Trophoblast cell (in vitro differentiated cells and primary cell): ENCODE measurements around the gene NELFB.

Source experiments
- DNase-seq, 2 donors: peaks; one replicate each; pipeline ENCODE4 v3.0.0-alpha.2; 2016
- H2AFZ ChIP-seq: 2 replicates; pipeline ENCODE4 v1.6.1; 2013; ENCODE audit warnings: low read length, moderate library complexity, mild to moderate bottlenecking; ENCODE audit not compliant: insufficient read depth, poor library complexity
- H2AK5ac ChIP-seq: 2 replicates; pipeline ENCODE4 v1.6.1; 2013; ENCODE audit warnings: mild to moderate bottlenecking, low read length
- H2BK120ac ChIP-seq: 2 replicates; pipeline ENCODE4 v1.6.1; 2013; ENCODE audit warnings: low read length, mild to moderate bottlenecking, moderate library complexity; ENCODE audit not compliant: insufficient read depth, poor library complexity
- H2BK12ac ChIP-seq: 2 replicates; pipeline ENCODE4 v1.6.1; 2013; ENCODE audit warnings: mild to moderate bottlenecking, low read length, moderate library complexity
- H2BK5ac ChIP-seq: 2 replicates; pipeline ENCODE4 v1.6.1; 2013; ENCODE audit warnings: low read length, low read depth, moderate library complexity, mild to moderate bottlenecking; ENCODE audit not compliant: poor library complexity
- H3K14ac ChIP-seq: 2 replicates; pipeline ENCODE4 v1.6.1; 2013; ENCODE audit warnings: mild to moderate bottlenecking, low read length
- H3K18ac ChIP-seq: 2 replicates; pipeline ENCODE4 v1.6.1; 2013; ENCODE audit warnings: mild to moderate bottlenecking, low read length
- H3K23ac ChIP-seq: 2 replicates; pipeline ENCODE4 v1.6.1; 2013; ENCODE audit warnings: low read length
- H3K27ac ChIP-seq: 2 replicates; pipeline ENCODE4 v1.5.1; 2013; ENCODE audit warnings: low read depth, mild to moderate bottlenecking, inconsistent platforms, low read length, moderate library complexity
- H3K27me3 ChIP-seq: 2 replicates; pipeline ENCODE4 v1.6.1; 2013; ENCODE audit warnings: inconsistent platforms, mild to moderate bottlenecking, low read length, moderate library complexity; ENCODE audit not compliant: insufficient read depth
- H3K36me3 ChIP-seq, 2 experiments: 1 replicate in 1 of 2; 2 replicates in 1 of 2; pipeline ENCODE4 v1.6.1; 2013; ENCODE audit warnings: low read length in 2 of 2, mild to moderate bottlenecking in 2 of 2, moderate library complexity in 1 of 2; ENCODE audit not compliant: insufficient read depth in 2 of 2, control insufficient read depth in 1 of 2
- H3K4ac ChIP-seq: 2 replicates; pipeline ENCODE4 v1.6.1; 2013; ENCODE audit warnings: low read depth, mild to moderate bottlenecking, low read length, moderate library complexity
- H3K4me1 ChIP-seq, 2 experiments: 1 replicate in 1 of 2; 2 replicates in 1 of 2; pipeline ENCODE4 v1.6.1; 2013; ENCODE audit warnings: low read length in 2 of 2, mild to moderate bottlenecking in 2 of 2, moderate library complexity in 1 of 2; ENCODE audit not compliant: insufficient read depth in 2 of 2, control insufficient read depth in 1 of 2
- H3K4me2 ChIP-seq: 2 replicates; pipeline ENCODE4 v1.6.1; 2013; ENCODE audit warnings: inconsistent platforms, mild to moderate bottlenecking, low read length, moderate library complexity
- H3K4me3 ChIP-seq: 2 replicates; pipeline ENCODE4 v1.5.1; 2013; ENCODE audit warnings: mild to moderate bottlenecking, low read depth, low read length, inconsistent platforms
- H3K79me1 ChIP-seq: one replicate; pipeline ENCODE4 v1.6.1; 2013; ENCODE audit warnings: low read length
- H3K79me2 ChIP-seq: 2 replicates; pipeline ENCODE4 v1.6.1; 2013; ENCODE audit warnings: low read length, mild to moderate bottlenecking; ENCODE audit not compliant: control insufficient read depth, insufficient read depth, poor library complexity
- H3K9ac ChIP-seq: 2 replicates; pipeline ENCODE4 v1.6.1; 2013; ENCODE audit warnings: mild to moderate bottlenecking, low read length
- H3K9me3 ChIP-seq: 2 replicates; pipeline ENCODE4 v1.6.1; 2013; ENCODE audit warnings: low read depth, mild to moderate bottlenecking, control low read depth, inconsistent platforms, low read length; ENCODE audit not compliant: insufficient read depth
- H4K12ac ChIP-seq: 2 replicates; pipeline ENCODE4 v1.6.1; 2013; ENCODE audit warnings: low read depth, mild to moderate bottlenecking, low read length, moderate library complexity
- H4K8ac ChIP-seq: 2 replicates; pipeline ENCODE4 v1.6.1; 2013; ENCODE audit warnings: low read depth, mild to moderate bottlenecking, low read length, moderate library complexity
- H4K91ac ChIP-seq: one replicate; pipeline ENCODE4 v1.6.1; 2013; ENCODE audit warnings: low read depth, mild to moderate bottlenecking, low read length, moderate library complexity
- WGBS: extraction: QIAGEN DNeasy Blood & Tissue Kit; methylation state at CpG from one replicate; pipeline ENCODE4 v1.1.7; 2013; ENCODE audit warnings: missing lambda C conversion rate; ENCODE audit not compliant: insufficient read length, insufficient coverage; ENCODE audit errors: extremely low coverage; 5-methylcytosine and 5-hydroxymethylcytosine counted together

Gene NELFB

DNA sequence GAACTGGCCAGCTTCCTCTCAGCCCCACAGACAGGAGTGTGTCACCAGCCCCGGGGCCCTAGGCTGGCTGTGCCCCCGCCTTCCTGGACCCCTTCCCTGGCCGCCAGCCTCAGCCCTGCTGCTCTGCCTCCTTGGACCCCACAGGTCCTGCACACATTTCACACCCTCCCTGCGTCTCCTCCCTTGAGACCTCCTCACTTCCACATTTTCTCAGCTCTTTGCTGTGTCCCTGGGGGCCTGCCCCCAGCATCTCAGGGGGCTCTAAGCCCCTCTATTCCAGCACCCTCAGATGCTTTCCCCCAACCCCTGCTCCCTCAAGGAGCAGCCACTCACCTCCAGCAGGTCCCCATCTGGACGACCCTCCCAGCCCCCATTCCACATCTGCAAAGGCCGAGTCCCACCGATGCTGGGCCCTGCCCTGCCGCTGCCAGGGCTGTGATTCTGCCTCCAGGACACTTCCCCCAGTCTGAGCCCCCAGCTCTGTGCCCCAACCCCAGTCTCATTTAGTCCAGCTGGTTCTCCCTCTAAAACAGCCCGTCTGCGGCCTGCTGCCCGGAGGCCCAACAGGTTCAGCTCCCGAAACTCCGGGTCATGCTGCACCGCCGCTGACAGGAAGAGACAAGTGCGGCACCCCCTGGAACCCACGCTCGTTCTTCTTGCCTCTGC lies 20.2 kb upstream of the NELFB start:
- Histone ChIP-seq H3K9ac (no peak overlapping the region), H3K79me2 (no peaks in the 10 kb centered on the region), H4K91ac (no peak overlapping the region), H3K4me3 (no peak overlapping the region), H3K27me3 (no peaks in the 10 kb centered on the region), H3K14ac (no peak overlapping the region), H3K27ac (no peak overlapping the region), H2BK5ac (no peak overlapping the region), H3K4me1 (peaks cover 5% of the 10 kb centered on the region in 2 experiments), H3K23ac (no peak overlapping the region), H2AK5ac (no peak overlapping the region), H3K4me2 (no peak overlapping the region), H2AFZ (no peak overlapping the region), H3K9me3 (no peaks in the 10 kb centered on the region), H2BK120ac (no peak overlapping the region), H4K8ac (no peak overlapping the region), H4K12ac (no peak overlapping the region), H2BK12ac (no peak overlapping the region), H3K4ac (no peak overlapping the region), H3K18ac (no peak overlapping the region), H3K79me1 (no peaks in the 10 kb centered on the region), H3K36me3 (no peaks in the 10 kb centered on the region)
- WGBS, result no CpG with 5 or more reads among the region's 18 CpGs
- DNase-seq, result no peak

DNA sequence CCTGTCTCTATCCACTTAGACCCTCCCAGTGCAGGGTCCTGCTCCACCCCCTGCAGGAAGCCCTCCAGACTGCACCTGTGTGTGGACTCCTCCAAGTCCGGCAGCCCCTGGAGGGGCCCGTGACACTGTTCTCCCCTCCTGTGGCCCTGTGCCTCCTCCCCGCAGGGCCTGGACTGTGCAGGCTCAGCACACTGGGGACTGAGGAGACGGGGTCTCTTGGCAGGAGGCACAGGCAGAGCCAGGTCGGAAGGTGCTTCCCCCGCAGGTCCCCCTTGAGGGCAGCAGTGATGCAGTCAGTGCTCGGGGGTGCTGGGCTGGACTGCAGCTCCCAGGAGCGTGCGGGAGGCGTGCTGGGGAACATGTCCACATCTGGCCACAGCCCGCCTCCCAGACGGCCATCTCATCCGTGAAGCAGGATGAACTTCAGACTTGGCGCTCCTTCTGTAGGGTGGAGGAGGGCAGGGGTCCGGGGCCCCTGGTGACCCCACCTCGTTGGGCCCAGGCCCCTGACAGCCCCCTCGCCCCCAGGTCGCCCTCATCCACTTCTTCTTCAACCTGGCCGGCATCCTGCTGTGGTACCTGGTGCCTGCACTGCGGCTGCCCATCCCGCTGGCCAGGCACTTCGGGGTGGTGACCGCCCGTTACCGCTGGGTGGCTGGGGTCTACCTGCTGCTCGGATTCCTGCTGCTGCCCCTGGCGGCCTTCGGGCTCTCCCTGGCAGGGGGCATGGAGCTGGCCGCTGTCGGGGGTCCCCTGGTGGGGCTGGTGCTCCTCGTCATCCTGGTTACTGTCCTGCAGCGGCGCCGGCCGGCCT lies 19.5 kb upstream of the NELFB start:
- no peak overlapping the region for H2BK12ac ChIP-seq
- H3K4me1 ChIP-seq, result peaks cover 5% of the 10 kb centered on the region in 2 experiments
- H2BK5ac ChIP-seq, result no peak overlapping the region
- no peak overlapping the region for H3K4me3 ChIP-seq
- H3K9ac ChIP-seq, result no peak overlapping the region
- no CpG with 5 or more reads among the region's 35 CpGs for WGBS
- peaks cover 5% of the 10 kb centered on the region for H3K79me2 ChIP-seq
- H2BK120ac ChIP-seq, result no peak overlapping the region
- no peak overlapping the region for H3K4ac ChIP-seq
- no peak overlapping the region for H3K23ac ChIP-seq
- no peak overlapping the region for H2AFZ ChIP-seq
- H3K14ac ChIP-seq, result no peak overlapping the region
- no peak overlapping the region for H4K12ac ChIP-seq
- no peak overlapping the region for H3K4me2 ChIP-seq
- no peak overlapping the region for H4K8ac ChIP-seq
- no peaks in the 10 kb centered on the region for H3K36me3 ChIP-seq
- H3K27ac ChIP-seq, result no peak overlapping the region
- H3K27me3 ChIP-seq, result no peaks in the 10 kb centered on the region
- no peak overlapping the region for H2AK5ac ChIP-seq
- no peaks in the 10 kb centered on the region for H3K9me3 ChIP-seq
- no peak overlapping the region for H3K18ac ChIP-seq
- DNase-seq, result no peak
- H3K79me1 ChIP-seq, result peaks cover 6% of the 10 kb centered on the region
- H4K91ac ChIP-seq, result no peak overlapping the region

DNA sequence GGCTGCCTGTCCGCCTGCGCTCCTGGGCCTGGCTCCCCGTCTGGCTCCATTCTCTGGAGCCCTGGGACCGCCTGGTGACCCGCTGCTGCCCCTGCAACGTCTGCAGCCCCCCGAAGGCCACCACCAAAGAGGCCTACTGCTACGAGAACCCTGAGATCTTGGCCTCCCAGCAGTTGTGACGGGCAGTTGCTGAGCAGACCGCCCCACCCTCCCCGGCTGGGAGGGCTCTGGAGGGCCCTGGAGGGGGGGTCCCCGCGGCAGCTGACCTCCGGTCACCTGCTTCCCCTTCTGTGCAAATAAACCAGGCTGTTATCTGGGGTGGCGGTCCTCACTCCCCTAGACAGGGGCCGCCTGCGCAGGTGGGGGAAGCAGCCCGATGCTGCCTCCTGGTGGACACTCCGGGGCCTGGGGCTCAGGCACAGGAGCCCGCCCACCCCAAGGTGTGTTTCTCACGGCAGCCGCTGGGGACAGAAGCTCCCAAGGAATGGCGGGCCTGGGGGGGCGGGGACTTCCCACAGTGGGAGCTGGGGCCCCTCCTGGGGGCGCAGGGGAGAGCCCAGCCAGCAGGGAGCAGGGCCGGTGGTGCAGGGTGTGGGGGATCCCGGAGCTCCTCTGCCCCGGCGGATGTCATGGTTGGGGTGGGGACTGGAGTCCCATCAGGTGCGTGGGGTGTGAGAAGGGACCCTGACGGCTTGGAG lies 18.7 kb upstream of the NELFB start:
- Histone ChIP-seq H3K36me3 (no peaks in the 10 kb centered on the region), H3K4ac (peak overlapping the region; percentile 17), H2AFZ (no peak overlapping the region), H3K18ac (peak overlapping the region; percentile 30), H2BK5ac (no peak overlapping the region), H4K12ac (no peak overlapping the region), H3K4me2 (peak overlapping the region; percentile 42), H3K27ac (no peak overlapping the region), H4K91ac (no peak overlapping the region), H3K23ac (no peak overlapping the region), H2BK120ac (no peak overlapping the region), H3K79me2 (peaks cover 7% of the 10 kb centered on the region), H3K4me1 (peaks cover 5% of the 10 kb centered on the region in 2 experiments), H3K9me3 (no peaks in the 10 kb centered on the region), H3K14ac (peak overlapping the region; percentile 10), H3K79me1 (peaks cover 8% of the 10 kb centered on the region), H3K27me3 (no peaks in the 10 kb centered on the region), H2AK5ac (peak overlapping the region; percentile 66), H3K4me3 (no peak overlapping the region), H3K9ac (no peak overlapping the region), H2BK12ac (no peak overlapping the region), H4K8ac (peak overlapping the region; percentile 22)
- WGBS, result no CpG with 5 or more reads among the region's 31 CpGs
- DNase-seq, result peak; percentile 75 to 84

DNA sequence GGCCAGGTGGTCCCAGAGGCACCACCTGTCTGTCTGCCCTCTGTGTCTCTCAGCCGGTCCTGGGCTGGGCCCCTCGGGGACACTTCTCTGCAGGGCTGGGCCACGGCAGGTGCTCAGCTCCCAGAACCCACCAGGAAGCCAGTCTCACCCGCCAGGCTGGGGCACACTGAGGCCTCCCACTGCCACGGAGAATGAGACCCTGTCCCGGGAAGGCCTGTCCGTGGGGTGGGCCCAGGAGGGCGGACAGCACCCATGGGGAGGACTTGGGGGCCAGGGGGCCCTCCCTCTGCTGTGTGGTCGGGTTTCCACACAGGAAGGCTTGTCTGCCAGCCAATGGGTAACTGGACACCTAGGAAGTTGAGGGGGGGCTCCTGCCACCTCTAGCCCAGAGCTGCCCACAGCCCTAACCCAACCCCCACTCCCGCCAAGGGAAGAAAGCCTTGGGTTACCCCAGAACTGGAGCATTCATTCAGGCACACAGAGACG lies 18.1 kb upstream of the NELFB start:
- Histone ChIP-seq H3K27me3 (no peaks in the 10 kb centered on the region), H4K12ac (no peak overlapping the region), H3K18ac (peak overlapping the region; percentile 30), H3K4me1 (peaks cover 5% of the 10 kb centered on the region in 2 experiments), H3K4me3 (no peak overlapping the region), H3K79me2 (peaks cover 12% of the 10 kb centered on the region), H3K4ac (peak overlapping the region; percentile 17), H3K23ac (no peak overlapping the region), H3K9me3 (no peaks in the 10 kb centered on the region), H3K27ac (no peak overlapping the region), H3K4me2 (peak overlapping the region; percentile 42), H2AFZ (no peak overlapping the region), H3K36me3 (peaks cover under 1 to 3% of the 10 kb centered on the region in 2 experiments), H3K14ac (peak overlapping the region; percentile 10), H2BK5ac (no peak overlapping the region), H2BK12ac (no peak overlapping the region), H2AK5ac (peak overlapping the region; percentile 66), H3K79me1 (peaks cover 8% of the 10 kb centered on the region), H4K8ac (no peak overlapping the region), H3K9ac (no peak overlapping the region), H4K91ac (no peak overlapping the region), H2BK120ac (no peak overlapping the region)
- no peak for DNase-seq
- no CpG with 5 or more reads among the region's 11 CpGs for WGBS
